Measurements from ENCODE around the gene SSMEM1. TPM values are rescaled to one million over a fixed set of nuclear protein-coding genes. Genes with fewer than 3 reads are reported as not detected.
"Not testable (repeated sequence)": the region's sequence is repeated elsewhere in the genome, so short reads cannot be mapped to it uniquely, and the experiment has no call there.

Gene SSMEM1
- total and polyA plus RNA-seq, 2 of the 4 experiments (the other 2 are of a cell fraction): 0.07 TPM; not detected in 1

- H2BK15ac ChIP-seq (ENCODE audit: low read depth, low read length); H3K4me1 ChIP-seq (ENCODE audit: control insufficient read depth, insufficient read depth, low read length); H2BK120ac ChIP-seq (ENCODE audit: low read depth, low read length); H2BK5ac ChIP-seq (ENCODE audit: low read depth, low read length, poor library complexity, severe bottlenecking); H3K23ac ChIP-seq (ENCODE audit: low read depth, low read length); H3K36me3 ChIP-seq (ENCODE audit: control insufficient read depth, insufficient read depth, low read length); dilution Hi-C loops (cut with HindIII; ENCODE audit: low sequenced_read_pairs, unreplicated experiment); ATAC-seq (ENCODE audit: low read depth); H4K8ac ChIP-seq (ENCODE audit: low read depth in 2 of 2, low read length in 2 of 2); H3K27ac ChIP-seq (ENCODE audit: insufficient read depth, low read length); H3K4me3 ChIP-seq (ENCODE audit: insufficient read depth, low read depth, low read length); H2AFZ ChIP-seq (replicated peaks; ENCODE audit: low read length, poor library complexity); H3K27me3 ChIP-seq (ENCODE audit: control insufficient read depth, insufficient read depth, low read length); H3K14ac ChIP-seq (replicated peaks; ENCODE audit: low read depth, low read length); H4K5ac ChIP-seq (ENCODE audit: low read depth, low read length); H3K79me1 ChIP-seq (ENCODE audit: low read depth in 1 of 2, low read length in 2 of 2); H2AK5ac ChIP-seq (ENCODE audit: low read depth, low read length); H2AK9ac ChIP-seq (replicated peaks; ENCODE audit: low read depth, low read length, poor library complexity); H3K56ac ChIP-seq (ENCODE audit: extremely low read depth, insufficient read depth, low read length); H3K9me3 ChIP-seq (ENCODE audit: control insufficient read depth, insufficient read depth, low read length); H2BK20ac ChIP-seq (ENCODE audit: low read depth, low read length); H3K4me2 ChIP-seq (ENCODE audit: low read depth, low read length); in situ Hi-C loops (cut with MboI; ENCODE audit: low sequenced_read_pairs); H4K91ac ChIP-seq (ENCODE audit: insufficient read depth, low read depth, low read length); H3K9me1 ChIP-seq (ENCODE audit: insufficient read depth, low read length); H3K9ac ChIP-seq (ENCODE audit: low read depth, low read length); CTCF ChIA-PET; H3K18ac ChIP-seq (ENCODE audit: low read depth, low read length); DNase-seq; BruUV-seq (replicated peaks); POLR2A ChIA-PET (ENCODE audit: unreplicated experiment); H3K4ac ChIP-seq (ENCODE audit: low read depth, low read length); H4K20me1 ChIP-seq (ENCODE audit: insufficient read depth, low read length): not testable (repeated sequence)
- intact Hi-C loops (cut with micrococcal nuclease): loop anchor here (10.0 kb wide), 1 partner anchor 445 kb away; no protein-coding TSS in a partner anchor
- WGBS, 2 experiments (ENCODE audit: extremely low coverage in 2 of 2, insufficient read length in 1 of 2): no CpG with 5 or more reads among the region's 3 CpGs
Observed at GRCh38 chr7:130249626-130250025, 42.0 kb downstream of the SSMEM1 start.

Measured in IMR-90 (cell line).